Activated CD8-positive, alpha-beta T cell treated with anti-CD3 and anti-CD28 coated beads, Interleukin-2, amount 10 ng/mL, durations not matched to agents 7 days and 5 days (primary cell): ENCODE data around the gene VANGL2. TPM values are rescaled to one million over a fixed set of nuclear protein-coding genes. Genes with fewer than 3 reads are reported as not detected.

Experiments
- ATAC-seq: fragments of 150-1000 bp; cut with Tn5 transposase; one replicate; pipeline ENCODE4 v1.10.0; 2021; ENCODE audit warnings: moderate library complexity
- CTCF ChIA-PET: fragments of 350-600 bp; sonication (Branson Sonifier 250); formaldehyde crosslinking; loops from one replicate; lab custom pipeline; 2021; ENCODE audit warnings: antibody characterized with exemption; lab: Charles Lee
- POLR2A ChIA-PET: fragments of 350-600 bp; sonication (Branson Sonifier 250); formaldehyde crosslinking; loops from one replicate; lab custom pipeline; 2021; ENCODE audit warnings: antibody characterized with exemption; lab: Charles Lee
- DNase-seq: peaks from one replicate; pipeline ENCODE4 v3.0.0-alpha.2; 2020
- H3K27ac Mint-ChIP-seq: one replicate; pipeline ENCODE4 v1.8.0; 2021; ENCODE audit warnings: mild to moderate bottlenecking, mixed read lengths
- H3K27me3 Mint-ChIP-seq: one replicate; pipeline ENCODE4 v1.8.0; 2021; ENCODE audit warnings: low read depth, mixed read lengths
- H3K36me3 Mint-ChIP-seq: one replicate; pipeline ENCODE4 v1.8.0; 2021; ENCODE audit warnings: low read depth, mixed read lengths
- H3K4me1 Mint-ChIP-seq: one replicate; pipeline ENCODE4 v1.8.0; 2021; ENCODE audit warnings: low read depth, mixed read lengths
- H3K4me3 Mint-ChIP-seq: one replicate; pipeline ENCODE4 v1.8.0; 2021; ENCODE audit warnings: mild to moderate bottlenecking, mixed read lengths
- H3K9me3 Mint-ChIP-seq: one replicate; pipeline ENCODE4 v1.8.0; 2022; ENCODE audit warnings: mixed read lengths; ENCODE audit not compliant: insufficient read depth
- total RNA-seq, 2 experiments: library from RNA; stranded (reverse); gene quantifications; one replicate each; pipeline ENCODE4 v1.2.3, GENCODE V29; 2021

VANGL2 gene
- total RNA-seq, 2 experiments from 2014 or later = not detected

DNA sequence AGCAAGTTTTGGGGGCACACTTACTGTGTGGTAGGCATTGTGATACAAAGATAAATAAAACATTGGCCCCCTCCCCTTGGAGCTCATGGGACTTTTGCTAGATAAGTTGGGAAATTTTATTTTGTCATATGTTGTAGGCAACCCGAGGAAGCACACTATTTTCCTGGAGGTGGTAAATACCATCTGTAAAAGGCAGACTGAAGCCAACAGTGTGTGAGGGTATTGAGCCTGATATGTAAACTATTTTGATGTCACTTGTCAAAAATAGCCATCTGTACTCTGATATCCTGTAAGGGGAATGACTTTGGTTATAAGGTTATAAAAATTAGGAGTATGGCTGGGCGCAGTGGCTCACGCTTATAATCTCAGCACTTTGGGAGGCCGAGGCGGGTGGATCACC is 30.6 kb downstream of the VANGL2 start:
- DNase-seq = no peak
- POLR2A ChIA-PET = no interaction called here
- no peak overlapping the region for H3K27ac Mint-ChIP-seq
- H3K36me3 Mint-ChIP-seq = peaks cover 6% of the 10 kb centered on the region
- CTCF ChIA-PET = interaction anchor here (1.3 to 3.2 kb wide), 3 partner anchors 11 to 175 kb away, joined by 3 to 52 read pairs (median 5); no protein-coding TSS in a partner anchor
- no peak overlapping the region for H3K4me3 Mint-ChIP-seq
- H3K4me1 Mint-ChIP-seq = peaks cover 55% of the 10 kb centered on the region
- no peak for ATAC-seq
- no peaks in the 10 kb centered on the region for H3K27me3 Mint-ChIP-seq
- peaks cover 8% of the 10 kb centered on the region for H3K9me3 Mint-ChIP-seq

DNA sequence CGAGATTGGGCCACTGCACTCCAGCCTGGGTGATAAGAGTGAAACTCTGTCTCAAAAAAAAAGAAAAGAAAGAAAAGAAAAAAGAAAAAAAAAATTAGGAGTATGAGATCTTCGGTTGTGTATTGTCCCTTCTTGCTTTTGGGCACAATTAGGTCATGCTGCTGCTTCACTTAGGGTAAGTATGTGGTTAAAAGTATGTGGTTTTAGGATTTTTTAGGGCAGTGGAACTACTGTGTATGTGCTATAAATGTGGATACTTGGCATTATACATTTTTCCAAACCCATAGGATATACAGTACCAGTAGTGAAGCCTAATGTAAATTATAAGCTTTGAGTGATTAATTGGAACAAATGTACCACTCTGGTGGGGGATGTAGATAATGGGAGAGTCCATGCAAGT is 31.2 kb downstream of the VANGL2 start:
- Mint-ChIP-seq H3K27ac (peak overlapping the region; percentile 53), H3K4me3 (no peak overlapping the region), H3K9me3 (peaks cover 8% of the 10 kb centered on the region), H3K36me3 (peaks cover 6% of the 10 kb centered on the region), H3K27me3 (no peaks in the 10 kb centered on the region), H3K4me1 (peaks cover 58% of the 10 kb centered on the region)
- DNase-seq (no peak), ATAC-seq (no peak)
- POLR2A ChIA-PET = no interaction called here
- CTCF ChIA-PET = interaction anchor here (1.1 to 1.5 kb wide), 3 partner anchors 20 to 143 kb away, joined by 3 to 5 read pairs (median 4); no protein-coding TSS in a partner anchor

DNA sequence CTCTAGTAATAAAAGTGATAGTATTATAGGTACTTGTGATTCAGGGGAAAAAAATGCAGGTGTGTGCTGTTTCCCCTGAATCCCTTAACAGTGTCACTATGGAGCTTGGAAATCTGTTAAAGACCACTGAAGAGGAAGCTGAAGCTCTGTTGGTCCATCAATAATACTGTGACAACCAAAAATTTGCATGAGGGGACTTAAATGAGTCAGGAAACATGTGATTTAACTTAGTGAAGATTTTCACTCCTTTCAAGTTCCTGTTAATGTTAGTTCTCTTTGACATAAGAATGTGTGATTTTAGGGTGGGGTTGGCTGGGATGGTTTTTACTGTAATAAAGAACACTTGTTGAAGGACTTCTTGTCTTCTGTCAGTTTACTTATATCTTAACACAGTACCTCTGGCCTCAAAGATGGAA is 32.0 kb downstream of the VANGL2 start:
- ChIA-PET POLR2A (interaction anchor here (0.7 kb wide), 1 partner anchor 63 kb away, joined by 3 read pairs; no protein-coding TSS in a partner anchor), CTCF (interaction anchor here (0.9 to 1.5 kb wide), 4 partner anchors 19 to 142 kb away, joined by 3 to 5 read pairs (median 4); no protein-coding TSS in a partner anchor)
- Mint-ChIP-seq H3K36me3 (peaks cover 6% of the 10 kb centered on the region), H3K27ac (peak overlapping the region; percentile 84), H3K4me1 (peaks cover 66% of the 10 kb centered on the region), H3K9me3 (peaks cover 8% of the 10 kb centered on the region), H3K4me3 (no peak overlapping the region), H3K27me3 (no peaks in the 10 kb centered on the region)
- ATAC-seq (peak; percentile 18), DNase-seq (no peak)

DNA sequence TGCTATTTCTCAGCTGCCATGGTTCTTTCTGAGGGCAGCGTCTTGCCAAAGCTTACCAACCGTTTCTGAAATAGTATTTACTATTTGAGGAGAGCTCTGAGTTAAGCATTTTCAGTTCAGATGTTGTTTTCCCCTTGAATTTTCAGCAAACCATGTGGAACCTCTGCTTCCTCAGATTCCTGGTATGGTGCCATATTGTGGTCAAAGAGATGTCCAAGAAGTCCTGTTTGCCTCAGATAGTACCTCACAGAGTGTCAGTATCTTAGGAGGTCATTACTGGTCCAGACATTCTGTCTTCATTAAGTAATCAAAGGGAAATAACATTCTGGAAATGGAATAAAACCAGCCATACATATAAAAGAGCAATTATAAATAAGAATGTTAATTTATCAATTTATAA is 36.6 kb downstream of the VANGL2 start:
- peak overlapping the region; percentile 96 for H3K27ac Mint-ChIP-seq
- DNase-seq (no peak), ATAC-seq (no peak)
- H3K36me3 Mint-ChIP-seq = peaks cover 5% of the 10 kb centered on the region
- POLR2A ChIA-PET = no interaction called here
- CTCF ChIA-PET = interaction anchor here (0.9 to 1.6 kb wide), 3 partner anchors 7 to 104 kb away, joined by 4 to 5 read pairs (median 4); no protein-coding TSS in a partner anchor
- peaks cover 8% of the 10 kb centered on the region for H3K9me3 Mint-ChIP-seq
- H3K4me1 Mint-ChIP-seq = peaks cover 43% of the 10 kb centered on the region
- H3K4me3 Mint-ChIP-seq = no peak overlapping the region
- H3K27me3 Mint-ChIP-seq = no peaks in the 10 kb centered on the region

- Mint-ChIP-seq H3K4me3 (peak overlapping the region; percentile 78), H3K4me1 (peaks cover 38% of the 10 kb centered on the region), H3K27ac (peak overlapping the region; percentile 96), H3K36me3 (peaks cover 5% of the 10 kb centered on the region), H3K27me3 (no peaks in the 10 kb centered on the region), H3K9me3 (peaks cover 8% of the 10 kb centered on the region)
- DNase-seq (peak; percentile 57), ATAC-seq (peak; percentile 93)
- ChIA-PET POLR2A (interaction anchor here (0.9 kb wide), 1 partner anchor 22 kb away, joined by 3 read pairs; no protein-coding TSS in a partner anchor), CTCF (interaction anchor here (1.6 kb wide), 1 partner anchor 8 kb away, joined by 5 read pairs; no protein-coding TSS in a partner anchor)
Measured at GRCh38 chr1:160437432-160438316, 37.3 kb downstream of the VANGL2 start.

GRCh38 chr1:160438317-160438918 is 38.1 kb downstream of the VANGL2 start:
- peak overlapping the region; percentile 78 for H3K4me3 Mint-ChIP-seq
- ATAC-seq = peak; percentile 23
- peaks cover 37% of the 10 kb centered on the region for H3K4me1 Mint-ChIP-seq
- DNase-seq = no peak
- H3K27ac Mint-ChIP-seq = peak overlapping the region; percentile 96
- H3K9me3 Mint-ChIP-seq = peaks cover 3% of the 10 kb centered on the region
- peaks cover 5% of the 10 kb centered on the region for H3K36me3 Mint-ChIP-seq
- POLR2A ChIA-PET = interaction anchor here (0.9 kb wide), 1 partner anchor 21 kb away, joined by 3 read pairs; no protein-coding TSS in a partner anchor
- CTCF ChIA-PET = interaction anchor here (1.6 kb wide), 1 partner anchor 9 kb away, joined by 5 read pairs; no protein-coding TSS in a partner anchor
- no peaks in the 10 kb centered on the region for H3K27me3 Mint-ChIP-seq

GRCh38 chr1:160438935-160439334 is 38.6 kb downstream of the VANGL2 start:
- Mint-ChIP-seq H3K9me3 (no peaks in the 10 kb centered on the region), H3K4me3 (peak overlapping the region; percentile 78), H3K4me1 (peaks cover 40% of the 10 kb centered on the region), H3K27me3 (no peaks in the 10 kb centered on the region), H3K36me3 (peaks cover 3% of the 10 kb centered on the region), H3K27ac (peak overlapping the region; percentile 96)
- ATAC-seq (no peak), DNase-seq (no peak)
- POLR2A ChIA-PET = no interaction called here
- CTCF ChIA-PET = interaction anchor here (1.2 to 1.5 kb wide), 2 partner anchors 13 to 105 kb away, joined by 3 to 4 read pairs; no protein-coding TSS in a partner anchor

DNA sequence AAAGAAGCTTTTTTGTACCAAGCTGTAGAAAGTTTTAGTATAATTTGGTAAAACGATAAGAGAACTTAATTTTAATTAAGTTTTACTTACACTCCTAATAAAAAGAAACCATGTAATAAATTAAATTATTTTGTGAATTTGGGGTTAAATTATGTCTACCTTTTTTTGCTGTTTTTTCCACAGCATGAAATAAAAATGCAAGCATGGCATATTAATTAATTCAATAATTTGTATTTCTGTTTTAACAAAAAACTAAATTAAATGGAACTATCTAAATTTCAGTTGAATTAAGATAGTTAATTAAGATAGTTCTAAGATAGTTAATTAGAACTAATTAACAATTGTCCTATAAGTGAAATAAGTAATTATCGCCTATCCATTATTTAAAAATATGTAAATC is 39.4 kb downstream of the VANGL2 start:
- Mint-ChIP-seq H3K4me1 (peaks cover 43% of the 10 kb centered on the region), H3K27me3 (no peaks in the 10 kb centered on the region), H3K4me3 (no peak overlapping the region), H3K27ac (no peak overlapping the region), H3K9me3 (no peaks in the 10 kb centered on the region), H3K36me3 (no peaks in the 10 kb centered on the region)
- POLR2A ChIA-PET = no interaction called here
- CTCF ChIA-PET = interaction anchor here (1.2 to 1.5 kb wide), 2 partner anchors 12 to 104 kb away, joined by 3 to 4 read pairs; no protein-coding TSS in a partner anchor
- ATAC-seq = no peak
- DNase-seq = no peak

- ChIA-PET CTCF (interaction anchor here (1.5 to 2.1 kb wide), 3 partner anchors 9 to 45 kb away, joined by 3 to 6 read pairs (median 5); no protein-coding TSS in a partner anchor), POLR2A (no interaction called here)
- Mint-ChIP-seq H3K36me3 (peaks cover 2% of the 10 kb centered on the region), H3K4me1 (peaks cover 42% of the 10 kb centered on the region), H3K27ac (peak overlapping the region; percentile 37), H3K9me3 (no peaks in the 10 kb centered on the region), H3K4me3 (no peak overlapping the region), H3K27me3 (no peaks in the 10 kb centered on the region)
- peak; percentile 28 for ATAC-seq
- peak; percentile 24 for DNase-seq
Measured at GRCh38 chr1:160446945-160447600, 46.7 kb downstream of the VANGL2 start.

- peaks cover 2% of the 10 kb centered on the region for H3K36me3 Mint-ChIP-seq
- H3K27ac Mint-ChIP-seq = no peak overlapping the region
- H3K4me1 Mint-ChIP-seq = peaks cover 38% of the 10 kb centered on the region
- no peaks in the 10 kb centered on the region for H3K27me3 Mint-ChIP-seq
- no peak overlapping the region for H3K4me3 Mint-ChIP-seq
- no peaks in the 10 kb centered on the region for H3K9me3 Mint-ChIP-seq
- ChIA-PET POLR2A (no interaction called here), CTCF (interaction anchor here (1.0 to 2.6 kb wide), 2 partner anchors 20 to 66 kb away, joined by 3 to 14 read pairs; no protein-coding TSS in a partner anchor)
- DNase-seq = no peak
- ATAC-seq = no peak
Measured at GRCh38 chr1:160449494-160449893, 49.1 kb downstream of the VANGL2 start.
